CD4-positive, alpha-beta T cell treated with Interleukin-1 beta for 1 hour (primary cell): Measurements from ENCODE around the gene ITPR2.
"Not testable (repeated sequence)": the region's sequence is repeated elsewhere in the genome, so short reads cannot be mapped to it uniquely, and the experiment has no call there.

Source experiments
- DNase-seq, 2 donors: peaks; one replicate each; pipeline ENCODE4 v3.0.0-alpha.2; 2020 to 2022

ITPR2 gene

GRCh38 chr12:26698186-26698585 lies 134.8 kb downstream of the ITPR2 start:
- DNase-seq = no peak

- no peak for DNase-seq
Observed at GRCh38 chr12:26697217-26697616, 135.8 kb downstream of the ITPR2 start.

DNA sequence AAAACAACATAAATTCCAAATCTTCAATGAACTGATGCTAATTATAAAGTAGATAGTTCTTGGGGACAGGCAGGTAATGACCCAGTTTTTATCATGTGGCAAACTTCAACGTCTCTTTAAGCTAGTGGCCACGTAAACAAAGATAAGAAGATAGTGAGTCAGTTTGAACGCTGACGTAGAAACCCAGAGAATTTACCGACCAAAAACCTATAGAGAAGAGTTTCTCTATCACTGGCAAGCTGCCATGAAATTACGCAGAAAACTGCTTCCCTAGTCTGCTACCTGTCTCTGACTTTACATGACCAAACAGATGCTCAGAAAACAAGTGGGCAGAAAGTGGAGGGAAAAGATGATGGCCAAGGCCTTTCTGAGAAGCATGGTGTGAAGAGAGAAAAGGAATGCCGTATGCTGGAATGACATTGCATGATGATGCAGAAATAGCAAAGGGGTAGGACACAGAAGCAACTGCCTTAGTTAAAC lies 136.3 kb downstream of the ITPR2 start:
- DNase-seq = no peak

- no peak for DNase-seq
Observed at GRCh38 chr12:26696048-26696612, 136.9 kb downstream of the ITPR2 start.

DNA sequence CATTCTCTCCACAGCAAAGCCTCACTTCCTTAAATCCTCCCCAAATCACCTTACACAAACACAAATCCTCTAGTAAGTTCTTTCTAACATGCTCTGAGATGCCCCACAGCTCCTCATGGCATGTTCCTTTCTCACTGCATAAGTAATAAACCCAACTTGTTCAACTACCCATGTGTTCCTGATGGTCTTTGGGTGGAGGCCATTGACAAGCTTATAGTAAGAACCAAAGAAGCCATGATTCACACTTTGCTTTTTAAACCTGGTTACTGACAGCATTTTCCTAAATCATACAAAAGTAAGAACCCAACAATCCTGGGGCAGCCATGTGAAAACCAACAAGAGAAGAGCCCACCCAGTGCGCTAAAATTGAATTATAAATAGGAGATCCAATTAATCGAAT lies 138.6 kb downstream of the ITPR2 start:
- no peak for DNase-seq

- no peak for DNase-seq
Observed at GRCh38 chr12:26692407-26692806, 140.6 kb downstream of the ITPR2 start.

DNA sequence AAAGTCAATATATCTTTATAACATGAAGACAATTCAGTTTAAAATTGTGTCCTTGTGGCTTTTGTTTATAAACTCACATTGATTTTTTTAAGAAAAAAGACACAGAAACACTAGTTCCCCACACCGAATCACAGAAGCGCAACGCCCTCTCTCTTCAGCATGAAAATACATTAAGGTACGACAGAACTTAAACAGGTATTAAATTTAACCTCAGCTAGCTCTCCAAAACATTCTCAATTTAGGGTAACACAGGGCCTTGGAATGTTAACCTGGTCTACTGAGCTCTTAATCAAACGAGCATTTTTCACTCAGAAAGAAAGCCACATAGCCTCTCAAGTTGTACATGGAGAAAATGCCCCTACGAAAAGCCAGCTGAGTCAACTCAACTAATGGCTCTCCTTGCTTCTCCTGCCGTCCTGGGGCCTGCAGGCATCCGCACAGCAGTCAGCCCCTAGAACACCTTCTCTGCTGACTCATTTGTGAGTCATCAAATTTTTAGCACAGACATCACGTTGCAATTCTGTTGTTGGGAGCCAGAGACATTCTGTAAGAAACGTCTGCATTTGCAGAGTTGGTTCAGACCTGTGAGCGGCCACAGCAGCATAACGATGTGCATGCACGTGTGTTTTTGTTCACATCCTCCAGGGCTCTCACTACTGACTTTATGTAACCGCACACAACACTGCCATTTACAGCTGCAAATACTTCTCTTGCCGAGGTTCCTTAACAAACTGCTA lies 141.6 kb downstream of the ITPR2 start:
- no peak for DNase-seq

- no peak for DNase-seq
Observed at GRCh38 chr12:26690601-26691000, 142.4 kb downstream of the ITPR2 start.

DNA sequence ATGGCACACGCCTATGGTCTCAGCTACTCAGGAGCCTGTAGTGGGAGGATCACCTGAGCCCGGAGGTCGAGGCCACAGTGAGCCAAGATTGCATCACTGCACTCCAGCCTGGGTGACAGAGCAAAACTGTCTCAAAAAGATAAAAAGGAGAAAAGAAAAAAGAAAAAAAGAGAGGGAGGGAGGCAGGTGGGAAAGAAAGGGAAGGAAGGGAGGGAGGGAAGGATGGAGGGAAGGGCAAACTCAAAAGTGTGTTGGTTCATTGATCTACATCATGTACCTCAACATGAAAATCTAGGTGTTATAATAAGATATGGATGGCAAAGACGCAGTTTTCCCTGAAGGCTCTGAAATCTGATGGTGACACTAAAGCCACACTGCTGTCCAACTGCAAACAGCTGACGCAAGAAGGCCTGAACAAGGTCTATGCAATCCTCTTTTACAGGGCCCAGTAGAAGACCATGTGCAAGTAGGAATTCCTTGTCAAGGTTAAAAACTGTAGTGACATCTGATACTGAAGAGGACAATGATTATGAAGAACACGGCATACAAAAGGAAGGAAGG lies 143.6 kb downstream of the ITPR2 start:
- no peak for DNase-seq

GRCh38 chr12:26688344-26688904 lies 144.6 kb downstream of the ITPR2 start:
- no peak for DNase-seq

DNA sequence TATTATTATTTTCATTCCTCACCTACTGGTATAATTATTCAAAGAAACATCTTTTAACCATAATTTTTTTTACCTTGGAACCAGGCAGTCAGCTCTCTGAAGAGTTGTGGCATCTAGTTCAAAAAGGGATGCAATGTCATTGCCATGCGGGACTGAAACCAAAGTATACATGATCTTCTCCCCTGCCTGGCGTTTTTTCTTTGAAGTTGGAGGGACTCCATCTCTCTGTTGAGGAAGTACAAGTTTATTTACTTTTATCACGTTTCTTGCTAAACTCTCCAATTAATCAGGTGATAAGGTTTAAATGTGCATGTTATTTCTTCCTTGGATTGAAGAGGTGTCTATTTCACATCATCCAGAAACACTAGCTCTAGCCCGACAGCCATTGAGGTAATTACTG lies 146.6 kb downstream of the ITPR2 start:
- DNase-seq = no peak

DNA sequence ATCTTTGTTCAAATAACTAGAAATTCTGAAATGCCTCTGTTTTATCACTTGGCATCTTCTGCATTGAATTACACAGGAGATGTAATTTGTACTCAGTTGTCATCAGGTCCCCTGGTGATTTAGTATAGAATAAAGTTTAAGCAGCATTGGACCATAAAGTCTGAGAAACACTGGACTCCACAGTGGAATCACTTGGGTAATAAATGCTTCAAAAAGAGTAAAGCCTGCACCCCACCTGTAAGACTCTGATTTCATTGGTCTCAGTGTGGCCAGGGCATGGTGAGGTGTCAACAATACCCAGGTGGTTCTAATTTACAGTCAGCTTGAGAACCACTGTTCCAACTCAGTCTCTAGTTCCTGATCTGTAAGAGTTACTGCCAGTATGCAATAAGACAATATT lies 148.9 kb downstream of the ITPR2 start:
- no peak for DNase-seq

DNA sequence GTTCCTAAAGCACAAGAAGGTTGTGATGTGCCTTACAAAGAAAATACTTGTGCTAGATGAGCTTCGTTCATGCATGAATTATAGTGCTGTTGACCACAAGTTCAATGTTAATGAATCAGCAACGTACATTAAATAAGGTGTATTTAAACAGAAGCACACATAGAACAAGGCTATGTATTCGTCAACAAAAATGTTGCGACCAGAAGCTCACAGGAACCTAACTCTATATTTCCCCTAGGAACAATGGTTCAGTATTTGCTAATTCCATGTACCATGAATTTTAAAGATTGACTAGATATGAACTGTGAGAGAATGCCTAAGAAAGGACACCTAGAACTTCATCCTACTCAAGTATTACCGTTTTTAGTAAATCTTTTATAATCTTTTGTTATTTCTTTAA lies 149.6 kb downstream of the ITPR2 start:
- no peak for DNase-seq

GRCh38 chr12:26680727-26681455 lies 152.1 kb downstream of the ITPR2 start:
- no peak for DNase-seq

- no peak for DNase-seq
Observed at GRCh38 chr12:26678697-26679660, 154.0 kb downstream of the ITPR2 start.

DNA sequence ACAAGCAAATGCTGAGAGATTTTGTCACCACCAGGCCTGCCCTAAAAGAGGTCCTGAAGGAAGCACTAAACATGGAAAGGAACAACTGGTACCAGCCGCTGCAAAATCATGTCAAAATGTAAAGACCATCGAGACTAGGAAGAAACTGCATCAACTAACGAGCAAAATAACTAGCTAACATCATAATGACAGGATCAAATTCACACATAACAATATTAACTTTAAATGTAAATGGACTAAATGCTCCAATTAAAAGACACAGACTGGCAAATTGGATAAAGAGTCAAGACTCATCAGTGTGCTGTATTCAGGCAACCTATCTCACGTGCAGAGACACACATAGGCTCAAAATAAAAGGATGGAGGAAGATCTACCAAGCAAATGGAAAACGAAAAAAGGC lies 161.5 kb downstream of the ITPR2 start:
- DNase-seq = not testable (repeated sequence)

DNA sequence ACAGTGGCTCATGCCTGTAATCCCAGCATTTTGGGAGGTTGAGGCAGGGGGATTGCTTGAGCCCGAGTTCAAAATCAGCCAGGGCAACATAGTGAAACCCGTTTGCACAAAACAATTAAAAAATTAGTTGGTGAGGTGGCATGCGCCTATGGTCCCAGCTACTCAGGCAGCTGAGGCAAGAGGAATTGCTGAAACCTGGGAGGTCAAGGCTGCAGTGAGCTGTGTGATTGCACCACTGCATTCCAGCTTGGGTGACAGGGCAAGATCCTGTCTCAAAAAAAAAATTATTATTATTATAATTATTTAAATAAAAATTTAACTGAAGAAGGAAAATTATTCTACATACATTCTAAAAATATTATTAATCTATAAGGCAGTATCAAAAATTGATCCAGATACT lies 164.1 kb downstream of the ITPR2 start:
- DNase-seq = no peak

DNA sequence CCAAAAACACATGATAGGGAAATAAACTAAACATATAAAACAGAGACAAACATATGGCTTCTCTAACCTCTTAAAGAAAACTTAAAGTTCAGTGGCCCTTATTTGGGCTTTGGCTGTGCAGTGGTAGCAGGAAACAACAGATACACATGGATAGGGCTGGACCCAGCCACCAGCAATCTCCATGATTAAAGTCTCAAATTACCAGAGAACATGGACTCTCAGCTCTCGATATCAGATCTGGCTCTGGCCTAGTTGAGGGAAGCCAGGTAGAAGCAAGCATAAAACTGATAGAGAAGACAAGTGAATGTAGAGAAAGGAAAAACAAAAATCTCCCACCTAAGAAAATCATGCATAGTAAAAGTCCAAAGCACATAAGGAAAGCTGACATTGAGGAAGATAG lies 164.8 kb downstream of the ITPR2 start:
- no peak for DNase-seq

- no peak for DNase-seq
Observed at GRCh38 chr12:26666286-26666685, 166.7 kb downstream of the ITPR2 start.

DNA sequence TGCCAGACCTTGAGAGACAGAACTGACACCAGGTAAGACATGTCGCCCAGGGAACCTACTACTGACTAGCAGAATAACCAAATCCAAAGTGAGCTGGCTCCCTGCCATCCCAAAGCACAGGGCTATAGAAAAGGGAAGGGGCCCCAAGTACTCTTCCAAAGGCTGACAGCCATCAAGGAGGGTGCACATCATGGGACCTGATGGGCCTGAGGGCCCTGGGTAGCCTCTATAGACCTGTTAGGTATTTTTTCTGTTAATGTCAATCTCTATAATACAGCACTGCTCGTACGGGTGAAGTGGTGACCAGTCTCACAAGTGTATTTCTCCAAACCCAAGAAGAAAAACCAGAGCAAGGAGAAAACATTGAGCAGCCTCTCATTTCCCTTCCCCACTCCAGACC lies 171.6 kb downstream of the ITPR2 start:
- DNase-seq = no peak

DNA sequence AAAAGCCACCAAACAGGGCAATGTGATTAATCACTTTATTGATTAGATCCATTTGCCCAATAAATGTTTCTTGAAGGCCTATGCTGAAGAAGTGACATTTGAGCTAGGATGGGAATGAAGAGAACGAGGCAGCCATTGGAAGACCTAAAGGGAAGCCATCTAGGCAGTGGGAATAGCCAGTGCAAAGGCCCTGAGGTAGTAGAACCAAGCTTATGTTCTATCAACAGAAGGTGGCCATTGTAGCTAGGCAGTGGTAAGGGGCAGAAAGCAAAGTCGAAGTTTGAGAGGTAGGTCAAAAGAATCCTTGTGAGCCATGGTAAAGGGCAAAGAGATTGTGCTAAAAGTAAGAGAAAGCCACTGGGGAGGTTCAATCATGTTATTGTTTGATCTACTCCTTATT lies 173.1 kb downstream of the ITPR2 start:
- DNase-seq = no peak

DNA sequence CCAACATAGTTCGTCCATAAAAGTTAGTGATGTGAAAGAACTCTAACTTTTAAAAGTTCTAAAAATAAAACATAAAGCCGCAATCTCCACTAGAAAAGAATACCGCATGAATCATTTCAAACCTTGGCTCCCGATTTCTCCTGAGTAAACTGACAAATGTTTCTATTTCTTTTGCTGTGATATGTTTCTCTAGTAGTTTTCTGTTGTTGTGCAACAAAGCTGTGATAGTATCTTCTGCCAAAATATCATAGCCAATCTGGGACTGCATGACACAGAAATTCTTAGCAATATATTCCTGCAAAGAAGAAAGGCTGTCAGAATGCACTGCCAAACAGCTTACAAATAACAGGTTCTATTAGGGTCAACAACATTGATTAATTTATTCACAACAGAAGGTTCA lies 174.0 kb downstream of the ITPR2 start:
- DNase-seq = no peak
